HPDE6-E6E7 (cell line): ENCODE results near the gene NADSYN1.

Experiments
- DNase-seq: peaks from one replicate; pipeline ENCODE4 v3.0.0; 2011; ENCODE audit warnings: missing footprints; ENCODE audit errors: extremely low spot score

NADSYN1 gene

GRCh38 chr11:71491531-71491930 is 38.5 kb downstream of the NADSYN1 start:
- DNase-seq, result no peak

GRCh38 chr11:71491940-71492339 is 38.9 kb downstream of the NADSYN1 start:
- no peak for DNase-seq

- no peak for DNase-seq
Observed at GRCh38 chr11:71495286-71496230, 42.6 kb downstream of the NADSYN1 start.

- no peak for DNase-seq
Observed at GRCh38 chr11:71496421-71496820, 43.4 kb downstream of the NADSYN1 start.

- no peak for DNase-seq
Observed at GRCh38 chr11:71498091-71498490, 45.1 kb downstream of the NADSYN1 start.

- no peak for DNase-seq
Observed at GRCh38 chr11:71499125-71499524, 46.1 kb downstream of the NADSYN1 start.

- DNase-seq, result no peak
Observed at GRCh38 chr11:71499546-71499945, 46.5 kb downstream of the NADSYN1 start.

- DNase-seq, result no peak
Observed at GRCh38 chr11:71500601-71501021, 47.6 kb downstream of the NADSYN1 start.

GRCh38 chr11:71501071-71501985 is 48.3 kb downstream of the NADSYN1 start:
- DNase-seq, result no peak

GRCh38 chr11:71502026-71502425 is 49.0 kb downstream of the NADSYN1 start:
- no peak for DNase-seq

GRCh38 chr11:71502871-71503435 is 50.0 kb downstream of the NADSYN1 start:
- no peak for DNase-seq

- DNase-seq, result no peak
Observed at GRCh38 chr11:71504531-71504930, 51.5 kb downstream of the NADSYN1 start.

GRCh38 chr11:71505001-71505400 is 52.0 kb downstream of the NADSYN1 start:
- no peak for DNase-seq

GRCh38 chr11:71505781-71506180 is 52.8 kb downstream of the NADSYN1 start:
- no peak for DNase-seq

GRCh38 chr11:71507102-71507501 is 54.1 kb downstream of the NADSYN1 start:
- no peak for DNase-seq

- DNase-seq, result no peak
Observed at GRCh38 chr11:71518506-71519471, 65.8 kb downstream of the NADSYN1 start.

- DNase-seq, result no peak
Observed at GRCh38 chr11:71519546-71519945, 66.5 kb downstream of the NADSYN1 start.

- no peak for DNase-seq
Observed at GRCh38 chr11:71525188-71525937, 72.4 kb downstream of the NADSYN1 start.

GRCh38 chr11:71525938-71526495 is 73.0 kb downstream of the NADSYN1 start:
- DNase-seq, result no peak
